Neural cell (in vitro differentiated cells): ENCODE results near the gene PGAP6.
"Not testable (repeated sequence)": the region's sequence is repeated elsewhere in the genome, so short reads cannot be mapped to it uniquely, and the experiment has no call there.

Experiments used
- EZH2 ChIP-seq: fragments of 200-600, 300-800 bp; shearing (Covaris generic), sonication (generic); IDR thresholded peaks from 2 replicates; pipeline ENCODE4 v1.6.1; 2014; ENCODE audit warnings: antibody characterized with exemption, low read length, borderline replicate concordance, mild to moderate bottlenecking; ENCODE audit not compliant: insufficient read depth, poor library complexity, severe bottlenecking
- TAF1 ChIP-seq: IDR thresholded peaks from 2 replicates; pipeline ENCODE4 v1.6.1; 2012; ENCODE audit warnings: low read depth
- TF ChIP-seq, protein P1 (sequence below): fragments of 450-650 bp; IDR thresholded peaks from 2 replicates; pipeline ENCODE4 v1.5.1; 2014; ENCODE audit warnings: antibody characterized with exemption, mild to moderate bottlenecking, moderate library complexity; ENCODE audit not compliant: poor library complexity, severe bottlenecking

GRCh38 chr16:387761-388666 is 6.2 kb upstream of the PGAP6 start:
- TF ChIP-seq, protein P1, sequence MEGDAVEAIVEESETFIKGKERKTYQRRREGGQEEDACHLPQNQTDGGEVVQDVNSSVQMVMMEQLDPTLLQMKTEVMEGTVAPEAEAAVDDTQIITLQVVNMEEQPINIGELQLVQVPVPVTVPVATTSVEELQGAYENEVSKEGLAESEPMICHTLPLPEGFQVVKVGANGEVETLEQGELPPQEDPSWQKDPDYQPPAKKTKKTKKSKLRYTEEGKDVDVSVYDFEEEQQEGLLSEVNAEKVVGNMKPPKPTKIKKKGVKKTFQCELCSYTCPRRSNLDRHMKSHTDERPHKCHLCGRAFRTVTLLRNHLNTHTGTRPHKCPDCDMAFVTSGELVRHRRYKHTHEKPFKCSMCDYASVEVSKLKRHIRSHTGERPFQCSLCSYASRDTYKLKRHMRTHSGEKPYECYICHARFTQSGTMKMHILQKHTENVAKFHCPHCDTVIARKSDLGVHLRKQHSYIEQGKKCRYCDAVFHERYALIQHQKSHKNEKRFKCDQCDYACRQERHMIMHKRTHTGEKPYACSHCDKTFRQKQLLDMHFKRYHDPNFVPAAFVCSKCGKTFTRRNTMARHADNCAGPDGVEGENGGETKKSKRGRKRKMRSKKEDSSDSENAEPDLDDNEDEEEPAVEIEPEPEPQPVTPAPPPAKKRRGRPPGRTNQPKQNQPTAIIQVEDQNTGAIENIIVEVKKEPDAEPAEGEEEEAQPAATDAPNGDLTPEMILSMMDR, result peak; percentile 26
- not testable (repeated sequence) for TF ChIP-seq TAF1, EZH2
